Neural progenitor cell (in vitro differentiated cells): ENCODE data around the gene ARHGAP26. TPM values are rescaled to one million over a fixed set of nuclear protein-coding genes. Genes with fewer than 3 reads are reported as not detected.

ENCODE experiments used
- DNase-seq: peaks from one replicate; pipeline ENCODE4 v3.0.0-alpha.2; 2016; ENCODE audit warnings: low spot score
- H2AFZ ChIP-seq: fragments of 200-600 bp; sonication (generic); replicated peaks from 2 replicates; pipeline ENCODE4 v1.6.1; 2016; ENCODE audit warnings: antibody characterized with exemption
- H3F3A ChIP-seq: fragments of 200-600 bp; sonication (generic); 2 replicates; pipeline ENCODE4 v1.6.1; 2016; ENCODE audit warnings: antibody characterized with exemption, low read depth
- H3K27ac ChIP-seq: fragments of 200-600 bp; sonication (generic); 2 replicates; pipeline ENCODE4 v1.5.1; 2016; ENCODE audit warnings: mild to moderate bottlenecking
- H3K27me3 ChIP-seq: fragments of 200-600 bp; sonication (generic); 2 replicates; pipeline ENCODE4 v1.6.1; 2016; ENCODE audit warnings: mild to moderate bottlenecking, moderate library complexity
- H3K36me3 ChIP-seq: fragments of 200-600 bp; sonication (generic); 2 replicates; pipeline ENCODE4 v1.5.1; 2016
- H3K4me1 ChIP-seq: fragments of 200-600 bp; sonication (generic); 2 replicates; pipeline ENCODE4 v1.6.1; 2016; ENCODE audit warnings: mixed run types
- H3K4me2 ChIP-seq: fragments of 200-600 bp; sonication (generic); 2 replicates; pipeline ENCODE4 v1.6.1; 2016
- H3K4me3 ChIP-seq: fragments of 200-600 bp; sonication (generic); 2 replicates; pipeline ENCODE4 v1.5.1; 2016
- H3K79me2 ChIP-seq: fragments of 200-600 bp; sonication (generic); 2 replicates; pipeline ENCODE4 v1.6.1; 2016; ENCODE audit warnings: low read depth
- H3K9ac ChIP-seq: fragments of 200-600 bp; sonication (generic); 2 replicates; pipeline ENCODE4 v1.6.1; 2016
- H3K9me3 ChIP-seq: fragments of 200-600 bp; sonication (generic); 2 replicates; pipeline ENCODE4 v1.5.1; 2016; ENCODE audit warnings: low read depth
- H4K20me1 ChIP-seq: fragments of 200-600 bp; sonication (generic); 2 replicates; pipeline ENCODE4 v1.6.1; 2016; ENCODE audit warnings: low read depth
- H3K27ac Mint-ChIP-seq: 3 replicates; pipeline ENCODE4 v1.8.0; 2021; ENCODE audit warnings: mixed read lengths
- H3K27me3 Mint-ChIP-seq: 2 replicates; pipeline ENCODE4 v1.8.0; 2022; ENCODE audit warnings: low read depth, mild to moderate bottlenecking, inconsistent platforms, moderate library complexity, mixed read lengths; ENCODE audit not compliant: insufficient read depth
- H3K36me3 Mint-ChIP-seq: 3 replicates; pipeline ENCODE4 v1.8.0; 2021; ENCODE audit warnings: mixed read lengths
- H3K4me1 Mint-ChIP-seq: 3 replicates; pipeline ENCODE4 v1.8.0; 2021; ENCODE audit warnings: mixed read lengths
- H3K4me3 Mint-ChIP-seq: 3 replicates; pipeline ENCODE4 v1.8.0; 2021; ENCODE audit warnings: mild to moderate bottlenecking, moderate library complexity, mixed read lengths
- H3K9me3 Mint-ChIP-seq: 3 replicates; pipeline ENCODE4 v1.8.0; 2020; ENCODE audit warnings: mixed read lengths
- CTCF ChIP-seq: fragments of 200-600 bp; sonication (generic); IDR thresholded peaks from 2 replicates; pipeline ENCODE4 v1.5.1; 2017; ENCODE audit warnings: antibody characterized with exemption, mild to moderate bottlenecking
- EZH2 ChIP-seq: fragments of 200-600 bp; sonication (generic); IDR thresholded peaks from 2 replicates; pipeline ENCODE4 v1.6.1; 2017; ENCODE audit warnings: antibody characterized with exemption, mild to moderate bottlenecking, moderate library complexity
- EZH2phosphoT487 ChIP-seq: fragments of 200-600 bp; sonication (generic); IDR thresholded peaks from 2 replicates; pipeline ENCODE4 v1.6.1; 2017; ENCODE audit warnings: antibody characterized with exemption
- total RNA-seq: library from RNA; depleted of rRNA; stranded (reverse); fragments of >200 nt; gene quantifications from 2 replicates; pipeline ENCODE4 v1.2.3, GENCODE V29; 2015; ENCODE audit warnings: low replicate concordance

Gene ARHGAP26
- total RNA-seq, 1 donor from 2014 or later: 7.0 TPM

DNA sequence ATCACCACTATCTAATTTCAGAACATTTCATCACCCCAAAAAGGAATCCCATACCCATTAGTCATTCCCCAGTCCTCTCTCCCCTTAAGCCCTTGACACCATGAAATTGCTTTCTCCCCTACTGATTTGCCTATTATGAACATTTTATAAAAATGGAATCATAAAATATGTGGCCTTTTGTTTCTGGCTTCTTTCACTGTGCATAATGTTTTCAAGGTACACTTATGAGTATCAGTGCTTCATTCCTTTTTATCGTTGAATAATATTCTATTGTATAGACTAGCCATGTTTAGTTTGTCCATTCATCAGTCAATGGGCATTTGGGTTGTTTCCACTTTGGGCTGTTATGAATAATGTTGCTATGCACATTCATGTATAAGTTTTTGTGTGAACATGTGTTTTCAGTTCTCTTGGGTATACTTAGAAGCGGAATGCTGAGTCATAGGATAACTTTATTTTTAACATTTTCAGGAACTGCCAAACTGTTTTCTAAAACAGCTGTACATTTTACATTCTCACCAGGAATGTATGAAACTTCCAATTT is 43.9 kb upstream of the ARHGAP26 start:
- Histone ChIP-seq H3K4me2 (no peak overlapping the region), H3K4me1 (no peaks in the 10 kb centered on the region), H3K27me3 (no peaks in the 10 kb centered on the region), H3K27ac (no peak overlapping the region), H2AFZ (no peak overlapping the region), H3K9me3 (no peaks in the 10 kb centered on the region), H4K20me1 (no peaks in the 10 kb centered on the region), H3K36me3 (no peaks in the 10 kb centered on the region), H3K4me3 (no peak overlapping the region), H3K79me2 (no peaks in the 10 kb centered on the region), H3K9ac (no peak overlapping the region), H3F3A (no peaks in the 10 kb centered on the region)
- Mint-ChIP-seq H3K36me3 (no peaks in the 10 kb centered on the region), H3K27ac (no peak overlapping the region), H3K4me3 (no peak overlapping the region), H3K27me3 (peaks cover 5% of the 10 kb centered on the region), H3K4me1 (peaks cover 7% of the 10 kb centered on the region), H3K9me3 (no peaks in the 10 kb centered on the region)
- no peak for TF ChIP-seq CTCF
- no peak for TF ChIP-seq EZH2
- TF ChIP-seq EZH2phosphoT487: no peak
- no peak for DNase-seq

- Mint-ChIP-seq H3K4me3 (no peak overlapping the region), H3K9me3 (no peaks in the 10 kb centered on the region), H3K36me3 (no peaks in the 10 kb centered on the region), H3K27me3 (peaks cover 5% of the 10 kb centered on the region), H3K4me1 (peaks cover 4% of the 10 kb centered on the region), H3K27ac (no peak overlapping the region)
- Histone ChIP-seq H3K9me3 (no peaks in the 10 kb centered on the region), H3K4me3 (no peak overlapping the region), H2AFZ (no peak overlapping the region), H3K79me2 (no peaks in the 10 kb centered on the region), H3K27me3 (no peaks in the 10 kb centered on the region), H3K4me2 (no peak overlapping the region), H3F3A (no peaks in the 10 kb centered on the region), H3K36me3 (no peaks in the 10 kb centered on the region), H3K4me1 (no peaks in the 10 kb centered on the region), H3K9ac (no peak overlapping the region), H3K27ac (no peak overlapping the region), H4K20me1 (no peaks in the 10 kb centered on the region)
- no peak for DNase-seq
- no peak for TF ChIP-seq EZH2phosphoT487
- no peak for TF ChIP-seq EZH2
- TF ChIP-seq CTCF: no peak
These were observed 42.5 kb upstream of the ARHGAP26 start for GRCh38 chr5:142727735-142728047.

DNA sequence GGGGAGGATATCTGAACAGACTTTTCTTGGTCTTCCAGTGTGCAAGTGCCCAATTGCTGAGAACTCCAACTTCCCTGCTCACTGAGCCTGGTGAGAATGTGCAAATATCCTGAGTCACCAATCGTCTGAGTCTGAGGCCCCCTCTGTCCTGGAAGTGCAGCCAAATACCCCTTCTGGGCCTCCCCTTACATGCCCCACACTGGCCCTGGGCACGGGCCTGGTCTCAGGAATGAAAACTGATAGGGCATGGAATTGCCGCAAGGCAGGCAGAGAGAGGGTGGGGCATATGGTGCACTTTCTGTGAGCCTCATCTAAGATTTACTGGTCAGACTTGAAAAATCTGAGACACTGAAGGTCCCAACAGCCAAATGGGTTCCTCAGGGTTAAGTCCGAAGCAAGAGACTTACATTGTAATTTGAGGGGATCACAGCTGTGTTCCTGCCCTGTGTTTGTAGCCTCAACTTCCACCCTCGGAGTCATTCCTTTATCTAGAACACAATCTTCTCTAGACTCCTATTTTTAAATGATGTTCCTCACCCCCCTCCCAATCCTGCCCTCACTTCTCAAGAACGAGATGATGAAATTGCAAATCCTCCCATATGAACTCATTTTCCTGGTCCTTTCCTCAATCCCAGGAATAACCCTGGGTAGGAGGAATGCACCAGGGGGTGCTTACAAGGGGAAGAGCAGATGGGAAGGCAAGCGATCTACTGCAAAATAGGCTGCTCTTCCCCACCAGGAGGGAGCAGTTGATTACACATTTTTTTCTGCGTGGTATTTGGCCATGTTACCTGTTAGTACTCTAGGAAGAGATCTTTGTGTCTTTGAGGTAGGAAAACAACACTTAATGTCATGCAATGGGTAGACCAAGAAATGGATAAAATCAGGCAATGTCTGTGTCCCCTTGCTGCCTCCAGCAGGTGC is 34.6 kb upstream of the ARHGAP26 start:
- Histone ChIP-seq H3K4me2 (no peak overlapping the region), H3K9ac (no peak overlapping the region), H3F3A (no peaks in the 10 kb centered on the region), H3K27ac (no peak overlapping the region), H3K9me3 (no peaks in the 10 kb centered on the region), H2AFZ (no peak overlapping the region), H3K79me2 (no peaks in the 10 kb centered on the region), H3K36me3 (no peaks in the 10 kb centered on the region), H3K4me3 (no peak overlapping the region), H3K4me1 (no peaks in the 10 kb centered on the region), H4K20me1 (no peaks in the 10 kb centered on the region), H3K27me3 (no peaks in the 10 kb centered on the region)
- TF ChIP-seq EZH2phosphoT487 (no peak), EZH2 (no peak), CTCF (no peak)
- Mint-ChIP-seq H3K36me3 (no peaks in the 10 kb centered on the region), H3K4me1 (peaks cover 13% of the 10 kb centered on the region), H3K27ac (no peak overlapping the region), H3K4me3 (no peak overlapping the region), H3K9me3 (no peaks in the 10 kb centered on the region), H3K27me3 (no peaks in the 10 kb centered on the region)
- DNase-seq: no peak
